Activated CD4-positive, CD25-positive, alpha-beta regulatory T cell treated with anti-CD3 and anti-CD28 coated beads, Interleukin-2, amount 50 U/mL, for 16 hours (primary cell): Measurements from ENCODE around the gene EDRF1.
"Not testable (repeated sequence)": the region's sequence is repeated elsewhere in the genome, so short reads cannot be mapped to it uniquely, and the experiment has no call there.

Source experiments
- DNase-seq: peaks from one replicate; pipeline ENCODE4 v3.0.0-alpha.2; 2020; ENCODE audit warnings: low read depth, low spot score

Gene EDRF1, protein sequence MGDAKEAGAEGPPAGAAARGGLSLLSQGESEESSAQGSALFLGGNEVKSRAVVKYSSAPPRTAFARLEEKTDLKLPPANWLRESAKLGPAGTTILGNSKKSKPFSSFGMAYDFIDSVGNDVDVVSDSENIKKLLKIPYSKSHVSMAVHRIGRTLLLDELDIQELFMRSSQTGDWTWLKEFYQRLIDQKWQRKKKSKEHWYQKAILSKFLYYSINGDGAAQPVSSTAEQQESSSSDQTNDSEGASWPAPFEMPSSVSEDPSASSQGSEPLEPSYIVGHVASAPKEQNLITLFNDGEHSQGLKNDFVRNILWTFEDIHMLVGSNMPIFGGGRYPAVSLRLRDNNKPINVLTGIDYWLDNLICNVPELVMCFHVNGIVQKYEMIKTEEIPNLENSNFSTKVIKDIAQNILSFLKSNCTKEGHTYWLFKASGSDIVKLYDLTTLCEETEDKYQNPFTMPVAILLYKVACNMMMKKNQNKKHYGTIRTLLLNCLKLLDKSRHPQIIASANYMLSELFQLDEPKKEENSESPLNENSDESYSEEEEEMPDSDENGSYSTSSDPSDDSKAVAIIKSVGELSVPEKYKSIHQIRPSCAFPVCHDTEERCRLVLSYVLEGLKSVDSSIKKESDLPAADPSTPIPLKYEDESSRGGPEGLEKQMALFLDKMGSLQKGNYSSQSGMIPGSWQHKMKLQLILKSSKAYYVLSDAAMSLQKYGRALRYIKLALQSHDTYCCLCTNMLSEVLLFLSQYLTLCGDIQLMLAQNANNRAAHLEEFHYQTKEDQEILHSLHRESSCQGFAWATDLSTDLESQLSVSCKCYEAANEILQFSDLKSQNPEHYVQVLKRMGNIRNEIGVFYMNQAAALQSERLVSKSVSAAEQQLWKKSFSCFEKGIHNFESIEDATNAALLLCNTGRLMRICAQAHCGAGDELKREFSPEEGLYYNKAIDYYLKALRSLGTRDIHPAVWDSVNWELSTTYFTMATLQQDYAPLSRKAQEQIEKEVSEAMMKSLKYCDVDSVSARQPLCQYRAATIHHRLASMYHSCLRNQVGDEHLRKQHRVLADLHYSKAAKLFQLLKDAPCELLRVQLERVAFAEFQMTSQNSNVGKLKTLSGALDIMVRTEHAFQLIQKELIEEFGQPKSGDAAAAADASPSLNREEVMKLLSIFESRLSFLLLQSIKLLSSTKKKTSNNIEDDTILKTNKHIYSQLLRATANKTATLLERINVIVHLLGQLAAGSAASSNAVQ

DNA sequence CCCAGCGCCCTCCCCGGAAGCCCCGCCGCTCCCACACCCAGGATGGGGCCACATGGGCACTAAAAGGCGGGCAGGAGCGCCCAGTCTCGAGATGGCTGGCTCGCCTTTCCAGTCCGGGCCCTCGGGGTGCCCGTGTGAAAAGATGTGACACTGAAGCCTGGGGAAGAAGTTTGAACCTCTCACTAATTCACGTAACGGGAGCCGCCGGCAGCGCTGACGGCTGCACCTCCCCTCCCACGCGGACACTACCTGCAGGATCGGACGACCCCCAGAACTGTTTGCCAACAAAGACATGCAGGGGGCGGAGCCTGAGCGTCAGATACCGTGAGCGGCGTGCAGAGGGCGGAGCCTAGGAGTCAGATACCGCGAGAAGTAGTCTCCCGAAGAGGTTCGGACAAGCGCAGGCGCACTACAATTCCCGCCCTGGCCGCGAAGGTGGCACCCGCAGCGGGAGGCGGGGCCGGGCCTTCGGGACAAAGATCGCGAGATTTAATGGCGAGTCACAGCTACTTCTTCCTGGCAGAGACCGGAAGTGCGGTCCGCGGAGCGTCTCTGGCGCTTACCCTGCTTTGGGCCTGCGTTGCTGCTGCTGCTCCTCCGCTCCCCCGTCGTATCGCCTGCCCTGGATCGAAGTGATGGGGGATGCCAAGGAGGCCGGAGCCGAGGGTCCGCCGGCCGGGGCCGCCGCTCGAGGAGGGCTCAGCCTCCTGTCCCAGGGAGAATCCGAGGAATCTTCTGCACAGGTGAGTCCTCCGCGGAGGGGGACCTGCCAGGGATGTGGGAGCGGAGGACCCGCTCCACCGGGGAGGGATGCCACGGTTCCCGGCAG is at the start of gene EDRF1:
EDRF1 (plus strand) TSS at position 537 of the 829 bp plus-strand sequence; CDS start at position 636, 99 bp downstream.
- DNase-seq, result peak; percentile 98

- no peak for DNase-seq
Measured at GRCh38 chr10:125672884-125673283, 46.6 kb upstream of the EDRF1 start.

DNA sequence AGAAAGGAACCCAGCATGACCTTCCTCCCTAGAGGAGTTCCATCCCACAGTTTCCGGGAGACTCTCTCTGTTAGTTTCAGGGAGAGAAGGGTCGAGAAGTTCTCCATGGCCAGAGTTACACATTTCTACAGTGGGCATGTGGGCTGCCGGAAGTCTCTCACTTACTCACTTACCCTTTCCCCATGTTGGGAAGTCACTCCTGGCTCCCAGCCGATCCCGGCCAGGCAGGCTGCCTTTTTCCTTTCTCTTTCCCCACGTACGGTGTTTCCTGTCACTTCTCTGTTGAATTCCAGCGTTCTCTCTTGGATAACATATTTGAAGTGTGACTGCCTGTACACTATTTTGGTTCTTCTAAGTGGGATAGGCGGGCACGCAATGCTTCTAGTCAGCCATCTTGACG is 40.1 kb upstream of the EDRF1 start:
- DNase-seq, result no peak

DNA sequence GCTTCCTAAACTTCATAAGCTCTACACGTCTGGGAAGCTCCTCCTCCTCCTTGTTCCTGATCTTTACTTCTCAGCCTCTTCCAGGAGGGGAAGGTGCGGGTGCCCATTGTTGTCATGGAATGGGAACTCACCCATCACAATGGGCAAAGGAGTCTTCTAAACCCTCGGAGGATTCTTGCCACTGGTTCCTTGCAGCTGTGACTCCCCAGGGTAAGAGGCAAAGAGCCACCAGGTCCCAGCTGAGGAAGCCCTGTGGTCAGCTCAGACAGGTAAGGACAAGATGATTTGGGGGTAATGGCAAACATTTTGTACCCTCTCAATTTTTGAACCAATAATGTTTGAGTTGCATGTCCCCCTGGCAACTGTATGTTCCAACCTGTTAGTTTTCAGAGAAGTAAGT is 36.4 kb upstream of the EDRF1 start, which contains the start of gene TEX36:
TEX36 (minus strand) TSS at position 101 of the 400 bp plus-strand sequence. CDS start 174 bp downstream, outside the sequence.
- DNase-seq, result no peak

DNA sequence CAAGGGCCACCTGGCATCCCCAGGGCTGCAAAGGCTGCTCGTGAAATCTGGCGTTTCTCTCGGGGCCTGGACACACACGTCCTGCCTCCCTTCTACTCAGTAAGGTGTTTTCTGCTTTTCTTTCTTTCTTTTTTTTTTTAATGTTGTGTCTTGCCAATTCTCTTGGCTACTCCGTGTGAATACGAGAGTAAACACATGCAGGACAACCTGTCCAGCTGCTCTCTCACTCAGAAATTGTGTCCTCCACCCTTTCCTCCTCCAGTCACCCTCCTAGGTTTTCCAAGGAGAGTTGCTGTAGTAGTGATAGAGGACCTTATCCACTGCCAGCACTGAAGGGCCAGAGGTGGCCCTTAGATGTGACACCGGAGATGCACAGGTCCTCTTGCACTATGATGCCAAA is 35.7 kb upstream of the EDRF1 start:
- no peak for DNase-seq

DNA sequence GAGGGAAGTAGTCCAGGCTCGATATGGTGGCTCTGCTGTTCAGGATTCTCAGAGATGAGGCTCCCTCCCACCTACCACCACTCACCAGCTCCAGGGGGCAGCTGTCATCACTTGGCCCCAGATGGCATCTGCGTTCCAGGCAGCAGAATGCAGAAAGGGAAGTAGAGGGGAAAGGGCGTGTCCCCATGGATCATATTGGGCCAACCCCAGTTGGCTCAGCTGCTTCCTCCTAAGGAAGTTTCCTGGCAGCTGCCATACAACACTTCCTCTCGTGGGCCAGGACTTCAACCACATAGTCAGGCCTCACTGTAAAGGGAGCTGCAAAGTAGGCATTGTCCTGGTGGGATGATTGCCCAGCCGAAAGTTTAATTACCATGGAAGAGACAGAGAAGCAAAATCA is 34.9 kb upstream of the EDRF1 start:
- no peak for DNase-seq

DNA sequence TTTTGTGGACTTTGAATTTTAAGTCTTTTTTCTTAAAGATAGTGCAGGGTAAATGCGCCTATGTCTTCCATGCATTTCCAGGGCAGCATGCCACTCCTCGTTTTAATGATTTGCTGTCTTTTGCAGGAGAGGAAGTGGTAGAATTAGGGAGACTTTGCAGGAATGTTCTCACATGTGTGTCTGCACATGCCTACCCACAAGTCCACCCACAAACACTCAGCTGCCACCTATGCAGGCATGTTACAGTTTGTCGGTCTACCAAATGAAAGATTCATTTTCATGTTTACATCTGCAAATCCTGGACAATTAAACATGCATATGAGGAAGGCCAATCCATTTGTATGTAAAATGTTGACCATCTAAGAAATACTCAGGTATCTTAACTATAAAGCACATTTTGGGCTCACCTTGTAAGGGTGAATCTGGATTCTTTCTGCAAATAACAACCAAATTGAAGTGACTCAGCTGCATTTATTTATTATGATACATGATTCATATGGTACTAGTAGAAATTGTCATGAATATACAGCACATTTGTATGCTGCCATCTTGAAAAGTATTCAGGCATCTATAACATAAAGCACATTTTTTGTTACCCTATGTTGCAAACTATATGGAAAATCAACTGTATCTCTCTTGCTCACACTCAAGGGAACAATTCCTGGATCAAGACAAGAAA is 31.9 kb upstream of the EDRF1 start:
- DNase-seq, result no peak

- no peak for DNase-seq
Measured at GRCh38 chr10:125689955-125690569, 29.4 kb upstream of the EDRF1 start.

- no peak for DNase-seq
Measured at GRCh38 chr10:125691160-125691981, 28.1 kb upstream of the EDRF1 start.

GRCh38 chr10:125692196-125692595 is 27.3 kb upstream of the EDRF1 start:
- DNase-seq, result no peak

DNA sequence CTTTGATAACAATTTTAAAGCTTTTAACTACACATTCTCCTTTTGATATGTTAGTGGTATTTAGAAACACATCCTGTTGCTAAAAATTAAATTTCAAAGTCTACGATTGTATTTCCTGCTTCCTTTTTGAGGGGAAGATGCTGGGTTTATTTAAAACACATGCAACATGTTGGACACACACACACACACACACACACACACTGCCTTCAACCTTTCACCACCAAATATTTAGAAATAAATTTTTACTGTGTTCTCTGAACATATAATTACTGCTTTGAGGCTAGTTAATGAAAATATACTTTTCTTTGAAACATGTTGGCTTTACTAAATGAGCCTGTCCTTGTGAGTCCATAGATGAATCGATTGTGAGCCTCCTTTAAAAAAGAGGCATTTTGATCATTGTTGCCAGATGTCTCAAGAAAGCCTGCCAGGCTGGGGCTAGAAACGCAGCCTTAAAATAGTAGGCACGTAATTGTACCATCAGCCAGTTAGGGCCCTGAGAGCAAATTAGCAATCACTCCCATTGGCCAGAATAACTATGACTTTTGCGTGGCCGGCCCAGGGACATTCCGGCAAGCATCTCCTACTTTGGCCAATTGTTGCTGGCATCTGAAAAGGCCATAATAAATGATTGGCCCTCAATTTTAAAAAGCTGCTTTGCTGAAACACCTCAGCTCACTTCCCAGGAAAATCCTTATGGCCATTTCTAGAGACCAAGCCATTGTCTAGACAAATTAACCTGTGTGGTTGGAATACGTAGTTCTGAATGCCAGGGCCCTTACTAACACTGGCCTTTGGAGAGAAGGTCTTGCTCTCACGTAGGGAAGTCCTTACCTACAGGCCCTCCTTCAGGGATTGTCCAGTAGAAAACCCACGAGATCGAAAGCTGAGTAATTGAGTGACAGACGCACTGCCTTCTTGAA is 26.6 kb upstream of the EDRF1 start:
- no peak for DNase-seq

DNA sequence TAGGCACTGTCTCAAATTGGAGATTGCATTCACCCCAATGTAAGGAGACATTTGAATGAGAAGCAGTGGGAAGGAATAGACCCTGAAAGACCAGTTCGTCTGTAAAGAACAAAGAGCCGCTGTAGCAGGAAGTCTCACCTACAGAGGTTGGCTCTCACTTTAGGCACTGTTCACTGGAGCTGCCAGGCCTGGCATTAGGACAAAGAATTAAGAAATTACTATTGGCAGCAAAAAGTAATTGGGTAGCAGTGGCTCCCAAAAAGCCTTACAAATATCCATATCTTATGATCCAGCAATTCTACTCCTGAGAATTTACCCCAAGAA is 26.0 kb upstream of the EDRF1 start:
- no peak for DNase-seq

- DNase-seq, result no peak
Measured at GRCh38 chr10:125694883-125695282, 24.6 kb upstream of the EDRF1 start.

DNA sequence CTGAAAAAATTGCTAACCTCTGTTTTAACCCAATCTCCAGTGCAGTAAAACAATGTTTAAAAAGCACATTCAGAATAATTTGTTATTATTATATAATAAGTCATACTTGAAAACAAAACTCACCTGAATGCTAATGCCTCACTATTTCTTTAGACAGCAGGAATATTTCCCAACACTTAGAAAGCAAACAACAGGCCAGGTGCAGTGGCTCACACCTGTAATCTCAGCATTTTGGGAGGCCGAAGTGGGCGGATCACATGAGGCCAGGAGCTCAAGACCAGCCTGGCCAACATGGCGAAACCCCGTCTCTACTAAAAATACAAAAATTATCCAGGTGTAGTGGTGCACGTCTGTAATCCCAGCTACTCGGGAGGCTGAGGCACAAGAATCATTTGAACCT is 22.6 kb upstream of the EDRF1 start:
- not testable (repeated sequence) for DNase-seq

DNA sequence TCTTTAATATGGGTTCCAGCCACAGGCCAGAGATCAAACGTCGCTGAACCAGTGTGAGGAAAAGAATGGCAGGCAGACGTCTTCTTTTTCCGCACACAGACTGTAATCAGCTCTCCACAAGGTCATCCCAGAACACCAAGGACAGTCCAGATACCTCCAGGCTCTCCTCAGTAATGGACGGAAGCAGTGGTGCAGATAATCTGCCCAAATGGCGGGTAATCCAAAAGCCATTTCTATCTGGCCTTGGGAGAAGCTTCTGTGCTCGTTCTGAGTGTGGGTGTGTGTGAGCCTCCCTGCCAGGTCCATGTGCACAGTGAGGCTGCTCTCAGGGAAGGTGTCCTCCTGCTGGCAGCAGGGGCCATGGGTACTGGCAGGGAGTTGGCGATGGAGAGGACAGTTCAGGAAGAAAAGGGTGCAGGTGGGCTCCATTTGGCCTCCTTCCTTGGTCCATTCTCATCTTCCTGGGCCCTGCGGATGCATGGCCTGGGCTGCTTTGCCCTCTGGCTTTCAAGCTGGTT is 21.0 kb upstream of the EDRF1 start:
- DNase-seq, result no peak

DNA sequence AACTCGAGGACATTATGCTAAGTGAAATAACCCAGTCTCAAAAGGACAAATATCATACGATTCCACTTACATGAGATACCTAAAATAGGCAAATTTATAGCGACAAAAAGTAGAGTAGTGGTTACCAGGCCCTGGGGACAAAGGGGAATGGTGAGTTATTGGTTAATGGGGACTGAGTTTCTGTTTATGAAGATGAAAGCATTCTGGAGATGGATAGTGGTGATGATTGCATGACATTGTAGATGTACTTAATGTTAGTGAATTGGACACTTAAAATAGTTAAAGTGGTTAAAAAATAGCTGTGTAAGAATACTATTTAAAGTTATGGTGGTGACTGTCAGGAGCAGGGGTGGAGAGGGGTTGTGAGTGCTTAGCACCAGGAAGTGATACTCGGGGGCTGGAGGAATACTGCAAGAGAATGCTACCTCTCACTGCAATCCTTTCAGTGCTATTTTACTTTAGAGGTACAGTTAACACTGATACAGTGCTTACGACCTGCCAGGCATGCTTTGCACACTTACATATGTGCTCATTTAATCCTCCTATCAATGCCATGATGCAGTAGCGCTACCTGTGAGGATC is 19.9 kb upstream of the EDRF1 start:
- no peak for DNase-seq

DNA sequence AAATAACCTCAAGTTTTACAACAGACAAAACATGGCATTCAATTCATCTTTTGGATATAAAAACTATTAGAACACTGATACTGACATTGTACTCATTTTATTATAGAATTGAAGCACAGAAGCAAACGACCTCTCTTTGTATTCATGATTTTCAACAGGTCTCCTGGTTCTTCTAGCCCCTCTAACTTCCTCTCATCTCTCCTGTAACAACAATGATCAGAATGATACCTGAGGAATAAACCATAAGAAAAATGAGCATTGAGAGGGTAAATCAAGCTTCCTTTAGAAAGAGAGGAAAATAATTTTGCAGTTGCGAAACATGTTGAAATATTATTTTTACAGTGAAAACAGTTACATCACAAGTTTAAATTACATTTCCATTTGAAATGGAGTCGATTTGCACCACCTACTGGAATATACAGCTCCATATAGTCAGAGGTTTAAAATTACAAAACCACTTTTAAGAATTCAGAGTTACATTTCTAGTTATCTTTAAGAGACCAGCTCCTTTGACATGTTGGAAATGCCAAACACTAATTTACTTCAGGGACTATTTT is 19.1 kb upstream of the EDRF1 start:
- DNase-seq, result no peak
